Natural killer cell treated with Interleukin-12 subunit alpha and Interleukin-12 subunit beta and Interleukin-15 and Interleukin-18, amount 100 ng/mL, for 72 hours (primary cell): ENCODE data around the gene PALD1. TPM values are rescaled to one million over a fixed set of nuclear protein-coding genes. Genes with fewer than 3 reads are reported as not detected.

Experiments
- total RNA-seq, 2 donors: library from RNA; stranded (reverse); gene quantifications; one replicate each; pipeline ENCODE4 v1.2.3, GENCODE V29; 2022

Gene PALD1
- total RNA-seq, 2 donors from 2014 or later: 0.33 to 1.4 TPM

Other genes with a start within 250 kb of the PALD1 start
- 100 to 1,000 TPM; 263 to 285 TPM for gene PPA1, start 245.3 kb upstream of the PALD1 start, total RNA-seq
- under 1 TPM in 1 of 2 donors, not detected in 1; 0.02 TPM for gene NPFFR1, start 194.8 kb upstream of the PALD1 start, total RNA-seq
- 10 to 100 TPM in 1 of 2 donors, 1 to 10 TPM in 1; 6.5 to 17.1 TPM for gene LRRC20, start 96.1 kb upstream of the PALD1 start, total RNA-seq
- gene EIF4EBP2, start 74.6 kb upstream of the PALD1 start, total RNA-seq: 10 to 100 TPM; 49.8 to 54.6 TPM
- gene NODAL, start 37.1 kb upstream of the PALD1 start, total RNA-seq: not detected
- gene PRF1, start 124.0 kb downstream of the PALD1 start, total RNA-seq: 1,000 to 10,000 TPM in 1 of 2 donors, 100 to 1,000 TPM in 1; 497 to 1,157 TPM
- gene ADAMTS14, start 193.7 kb downstream of the PALD1 start, total RNA-seq: under 1 TPM; 0.07 to 0.61 TPM